GM12873 (cell line): ENCODE measurements around the gene FGF9.

Experiments
- CTCF ChIP-seq: IDR thresholded peaks from 2 replicates; pipeline ENCODE4 v1.5.1; 2012; ENCODE audit warnings: low read depth, mild to moderate bottlenecking, moderate library complexity, low read length, control low read depth; ENCODE audit not compliant: insufficient read depth; ENCODE audit errors: missing control alignments

FGF9 gene

GRCh38 chr13:21738630-21739029, 67.8 kb downstream of the FGF9 start:
- TF ChIP-seq CTCF = no peak

GRCh38 chr13:21739771-21740170, 68.9 kb downstream of the FGF9 start:
- TF ChIP-seq CTCF = no peak

DNA sequence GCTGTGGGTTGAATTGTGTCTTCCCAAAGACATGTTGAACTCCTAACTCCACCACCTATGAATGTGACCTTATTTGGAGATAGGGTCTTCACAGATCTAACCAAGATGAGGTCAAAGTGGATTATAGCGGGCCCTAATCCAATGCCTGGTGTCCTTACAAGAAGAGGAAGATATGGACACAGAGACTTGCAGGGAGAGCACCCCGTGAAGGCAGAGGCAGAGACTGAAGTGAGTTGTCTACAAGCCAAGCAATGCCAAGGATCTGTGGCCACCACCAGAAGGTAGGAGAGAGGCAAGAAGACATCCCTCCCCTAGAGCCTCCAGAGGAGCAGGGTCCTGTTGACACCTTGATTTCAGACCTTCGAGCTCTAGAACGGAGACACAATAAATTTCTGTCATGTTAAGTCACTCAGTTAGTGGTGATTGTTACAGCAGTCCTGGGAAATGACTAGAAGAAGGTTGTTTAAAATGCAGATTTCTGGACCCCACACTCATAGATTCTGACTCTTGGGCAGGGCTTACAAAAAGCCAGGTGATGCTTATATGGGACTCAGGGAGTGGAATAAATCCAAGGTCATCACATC, 70.6 kb downstream of the FGF9 start:
- TF ChIP-seq CTCF = no peak

DNA sequence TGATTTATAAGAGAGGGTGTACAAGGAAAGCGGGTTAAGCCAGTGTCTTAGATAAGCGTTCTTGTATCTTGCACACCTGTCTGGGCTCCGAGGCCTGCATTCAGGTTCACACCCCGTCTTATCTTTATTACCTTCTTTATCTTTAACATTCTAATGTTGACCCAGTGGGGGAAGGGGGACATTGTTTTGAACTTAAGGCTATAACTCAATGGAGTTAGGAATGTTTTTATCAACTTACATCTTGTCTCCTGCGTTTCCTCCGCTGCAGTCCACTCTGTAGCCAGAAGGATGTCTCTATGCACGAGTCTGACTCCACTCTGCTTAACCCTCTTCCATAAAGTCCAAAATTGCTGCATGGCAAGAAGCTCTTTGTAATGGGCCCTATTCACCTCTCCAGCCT, 71.2 kb downstream of the FGF9 start:
- no peak for TF ChIP-seq CTCF

GRCh38 chr13:21744149-21744548, 73.3 kb downstream of the FGF9 start:
- TF ChIP-seq CTCF = no peak

GRCh38 chr13:21745307-21745706, 74.4 kb downstream of the FGF9 start:
- TF ChIP-seq CTCF = no peak

GRCh38 chr13:21747456-21747855, 76.6 kb downstream of the FGF9 start:
- no peak for TF ChIP-seq CTCF
